K562 (cell line): ENCODE measurements around the gene PDE4D. TPM values are rescaled to one million over a fixed set of nuclear protein-coding genes. Genes with fewer than 3 reads are reported as not detected.

ENCODE experiments used
- ATAC-seq: fragments of 200-7000 bp; cut with Tn5 transposase; 3 replicates; pipeline ENCODE4 v1.9.1; 2020; ENCODE audit warnings: moderate library complexity
- BruUV-seq: library from RNA; stranded (reverse); fragments of 400-500 nt; replicated peaks from 2 replicates; lab custom pipeline; 2021; lab: Mats Ljungman, UMichigan
- CTCF ChIA-PET: fragments of 300-600 bp; formaldehyde crosslinking; extraction: SDS; loops from one replicate; lab custom pipeline; 2021; ENCODE audit warnings: low intra/inter-chr PET ratio; lab: Yijun Ruan, JAX
- POLR2A ChIA-PET: fragments of 300-600, 350-650 bp; sonication (Branson Sonifier 250); formaldehyde crosslinking; extraction: SDS; loops from one replicate; lab custom pipeline; 2021; ENCODE audit warnings: antibody characterized with exemption, inconsistent platforms; lab: Yijun Ruan, JAX
- DNase-seq, 4 experiments: peaks; one replicate each; pipeline versions ENCODE4 v3.0.0 to v3.0.0-alpha.2; 2011 to 2018; ENCODE audit warnings: low spot score in 3 of 4, mixed read lengths in 3 of 4; ENCODE audit errors: extremely low read depth in 1 of 4
- FAIRE-seq: peaks from 2 replicates; lab custom pipeline; 2011; peaks lifted over from hg19 to GRCh38; lab: Jason Lieb, UNC
- H2AFZ ChIP-seq: 2 replicates; pipeline ENCODE4 v1.6.0; 2011; ENCODE audit warnings: low read depth, low read length, control low read depth, inconsistent platforms
- H3K27ac ChIP-seq: fragments of 200-600 bp; 3 replicates; pipeline ENCODE4 v1.8.0; 2011; ENCODE audit warnings: low read depth, mild to moderate bottlenecking, control low read depth, inconsistent platforms, low read length, moderate library complexity, mixed read lengths; ENCODE audit errors: extremely low read depth
- H3K27me3 ChIP-seq, 2 experiments: fragments of 300-600 bp in 1 of 2; 2 replicates in 1 of 2; 3 replicates in 1 of 2; pipeline versions ENCODE4 v1.6.0 to v1.8.0; 2011; ENCODE audit warnings: inconsistent platforms in 2 of 2, low read length in 2 of 2, mild to moderate bottlenecking in 1 of 2, mixed read lengths in 1 of 2, moderate library complexity in 1 of 2; ENCODE audit not compliant: control insufficient read depth in 2 of 2, insufficient read depth in 2 of 2
- H3K36me3 ChIP-seq: fragments of 300-600 bp; 3 replicates; pipeline ENCODE4 v1.8.0; 2011; ENCODE audit warnings: mild to moderate bottlenecking, low read length, inconsistent platforms; ENCODE audit not compliant: control insufficient read depth, insufficient read depth
- H3K4me1 ChIP-seq, 2 experiments: fragments of 200-600 bp in 1 of 2; replicated peaks in 1 of 2; 2 replicates in 1 of 2; 3 replicates in 1 of 2; pipeline versions ENCODE4 v1.5.1 to v1.8.0; 2011; ENCODE audit warnings: inconsistent platforms in 2 of 2, low read length in 2 of 2, mild to moderate bottlenecking in 1 of 2, mixed read lengths in 1 of 2, moderate library complexity in 1 of 2; ENCODE audit not compliant: control insufficient read depth in 2 of 2, insufficient read depth in 2 of 2
- H3K4me2 ChIP-seq: 2 replicates; pipeline ENCODE4 v1.6.1; 2011; ENCODE audit warnings: low read length, control low read depth, inconsistent platforms, mixed read lengths; ENCODE audit not compliant: insufficient read depth
- H3K4me3 ChIP-seq: fragments of 200-600 bp; sonication (generic), shearing (Covaris generic); 2 replicates; pipeline ENCODE4 v1.5.1; 2016; ENCODE audit warnings: control low read depth, inconsistent platforms
- H3K79me2 ChIP-seq: fragments of 200-600 bp; 3 replicates; pipeline ENCODE4 v1.8.0; 2011; ENCODE audit warnings: low read length, inconsistent platforms; ENCODE audit not compliant: control insufficient read depth, insufficient read depth
- H3K9ac ChIP-seq, 2 experiments: 2 replicates each; pipeline versions ENCODE4 v1.6.0 to v1.6.1; 2011; ENCODE audit warnings: low read depth in 2 of 2, low read length in 2 of 2, control low read depth in 1 of 2, inconsistent platforms in 1 of 2, mild to moderate bottlenecking in 1 of 2, mixed read lengths in 1 of 2; ENCODE audit not compliant: insufficient read depth in 1 of 2
- H3K9me1 ChIP-seq: one replicate; pipeline ENCODE4 v1.6.0; 2011; ENCODE audit warnings: inconsistent platforms, mild to moderate bottlenecking, low read length, moderate library complexity; ENCODE audit not compliant: control insufficient read depth, insufficient read depth
- H3K9me3 ChIP-seq: replicated peaks from 2 replicates; pipeline ENCODE4 v1.5.1; 2011; ENCODE audit warnings: low read depth, low read length, inconsistent platforms; ENCODE audit not compliant: control insufficient read depth, insufficient read depth
- H4K20me1 ChIP-seq: replicated peaks from 2 replicates; pipeline ENCODE4 v1.6.1; 2011; ENCODE audit warnings: low read length, inconsistent platforms, mixed read lengths; ENCODE audit not compliant: control insufficient read depth, insufficient read depth
- HCFC1 ChIP-seq: IDR thresholded peaks from 2 replicates; pipeline ENCODE4 v1.6.1; 2012; ENCODE audit warnings: low read depth, low read length, improper control_type of control experiment
- POLR3A ChIP-seq: IDR thresholded peaks from 2 replicates; pipeline ENCODE4 v1.6.1; 2011; ENCODE audit warnings: borderline replicate concordance, mild to moderate bottlenecking, moderate library complexity; ENCODE audit not compliant: insufficient read length, insufficient read depth; ENCODE audit errors: extremely low read depth
- RBBP5 ChIP-seq: fragments of 200-600 bp; sonication (generic); IDR thresholded peaks from 2 replicates; pipeline ENCODE4 v1.6.1; 2012; ENCODE audit warnings: borderline replicate concordance, mild to moderate bottlenecking, low read length, control low read depth, inconsistent platforms; ENCODE audit not compliant: insufficient read depth, poor library complexity, severe bottlenecking
- ZNF146 ChIP-seq: IDR thresholded peaks from one replicate; pipeline ENCODE4 v1.6.1; 2018; ENCODE audit warnings: missing compliant biosample characterization; ENCODE audit not compliant: unreplicated experiment
- WGBS: fragments of 100-300 bp; shearing (Covaris generic); methylation state at CpG from one replicate; pipeline ENCODE4 v1.1.6; 2016; ENCODE audit warnings: low coverage, mixed read lengths; ENCODE audit not compliant: insufficient coverage; ENCODE audit errors: missing lambda C conversion rate; 5-methylcytosine and 5-hydroxymethylcytosine counted together
- in situ Hi-C: fragments of 300-500 bp; cut with MboI; formaldehyde crosslinking; loops from 4 replicates; pipeline ENCODE4 v1.15.0; 2018; ENCODE audit warnings: inconsistent platforms, mixed read lengths
- intact Hi-C: fragments of 100-400 bp; cut with micrococcal nuclease; formaldehyde crosslinking; loops from 2 replicates; pipeline ENCODE4 v1.14.2; 2022
- polyA plus RNA-seq, 8 experiments: library from polyadenylated mRNA; depleted of rRNA in 4 of 8; stranded (reverse) in 5 of 8; unstranded in 3 of 8; fragments of >200 nt; fragmentation: Nextera tagmentation in 2 of 8; fragmentation: Illumina TruSeq in 1 of 8; extraction: Ambion mirVana in 2 of 8; extraction: Trizol in 1 of 8; gene quantifications; 2 replicates each; pipeline versions ENCODE4 v1.2.1 to v1.2.3, GENCODE V29; 2011 to 2014; ENCODE audit warnings: inconsistent platforms in 1 of 8, missing spikeins in 1 of 8
- total RNA-seq, 7 experiments: library from RNA; depleted of rRNA in 6 of 7; stranded (reverse); fragments of >200 nt in 6 of 7; fragmentation: Illumina TruSeq in 2 of 7; extraction: Trizol in 2 of 7; gene quantifications; 2 replicates each; pipeline versions ENCODE4 v1.2.1 to v1.2.3, GENCODE V29; 2011 to 2021; ENCODE audit warnings: low replicate concordance in 1 of 7
- TF ChIP-seq, protein P1 (sequence below): fragments of 250-450 bp; sonication (Bioruptor Pico); IDR thresholded peaks from 2 replicates; pipeline ENCODE4 v1.5.0; 2022; ENCODE audit warnings: mild to moderate bottlenecking
- TF ChIP-seq, protein P2 (sequence below): fragments of 450-650 bp; formaldehyde crosslinking; IDR thresholded peaks from 2 replicates; pipeline ENCODE4 v1.4.0; 2022; ENCODE audit warnings: mild to moderate bottlenecking, moderate library complexity
- TF ChIP-seq, protein P3 (sequence below): fragments of 450-650 bp; IDR thresholded peaks from one replicate; pipeline ENCODE4 v1.6.1; 2018; ENCODE audit warnings: mild to moderate bottlenecking, moderate library complexity; ENCODE audit not compliant: partially characterized antibody
- TF ChIP-seq, protein P4 (sequence below): fragments of 250-450 bp; sonication (Bioruptor Pico); IDR thresholded peaks from 2 replicates; pipeline ENCODE4 v1.8.0; 2021; ENCODE audit warnings: mild to moderate bottlenecking, moderate library complexity
- TF ChIP-seq, protein P5 (sequence below): sonication (generic); formaldehyde crosslinking; IDR thresholded peaks from 2 replicates; pipeline ENCODE4 v1.8.0; 2022; ENCODE audit warnings: mild to moderate bottlenecking, missing genetic modification reagents

PDE4D gene
- total and polyA plus RNA-seq, 9 of the 15 experiments (the other 6 are each of a cell fraction or from before 2014, with no cell fraction given): 0.04 to 0.46 (median 0.13) TPM

DNA sequence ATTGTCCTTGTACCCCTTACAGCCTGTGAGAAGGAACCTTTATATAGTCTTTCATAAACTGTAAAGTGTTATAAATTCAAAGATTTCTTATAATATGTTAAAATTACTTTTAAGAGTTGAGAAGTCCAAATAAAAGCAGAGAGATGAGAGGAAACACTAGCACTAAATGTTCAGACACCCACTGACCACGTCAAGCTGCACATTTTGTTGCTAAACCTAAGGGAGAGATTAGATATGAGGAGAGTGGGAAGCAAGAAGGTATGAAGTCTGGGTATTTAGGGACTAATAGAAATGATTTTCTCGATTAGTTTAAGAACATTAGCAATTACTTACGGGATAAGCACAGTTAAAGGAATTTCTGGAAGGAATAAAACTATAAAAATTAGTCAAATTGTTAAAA is 803.8 kb downstream of the PDE4D start:
- no TSS peak for BruUV-seq
- Histone ChIP-seq H2AFZ (no peak overlapping the region), H4K20me1 (no peaks in the 10 kb centered on the region), H3K4me2 (no peak overlapping the region), H3K36me3 (no peaks in the 10 kb centered on the region), H3K9ac (no peak overlapping the region), H3K79me2 (no peaks in the 10 kb centered on the region)
- FAIRE-seq: no peak
- WGBS: 1% methylated on average over 3 of the region's 3 CpGs
- TF ChIP-seq POLR3A (no peak), ZNF146 (no peak), RBBP5 (no peak), HCFC1 (no peak)
- TF ChIP-seq, protein P1, sequence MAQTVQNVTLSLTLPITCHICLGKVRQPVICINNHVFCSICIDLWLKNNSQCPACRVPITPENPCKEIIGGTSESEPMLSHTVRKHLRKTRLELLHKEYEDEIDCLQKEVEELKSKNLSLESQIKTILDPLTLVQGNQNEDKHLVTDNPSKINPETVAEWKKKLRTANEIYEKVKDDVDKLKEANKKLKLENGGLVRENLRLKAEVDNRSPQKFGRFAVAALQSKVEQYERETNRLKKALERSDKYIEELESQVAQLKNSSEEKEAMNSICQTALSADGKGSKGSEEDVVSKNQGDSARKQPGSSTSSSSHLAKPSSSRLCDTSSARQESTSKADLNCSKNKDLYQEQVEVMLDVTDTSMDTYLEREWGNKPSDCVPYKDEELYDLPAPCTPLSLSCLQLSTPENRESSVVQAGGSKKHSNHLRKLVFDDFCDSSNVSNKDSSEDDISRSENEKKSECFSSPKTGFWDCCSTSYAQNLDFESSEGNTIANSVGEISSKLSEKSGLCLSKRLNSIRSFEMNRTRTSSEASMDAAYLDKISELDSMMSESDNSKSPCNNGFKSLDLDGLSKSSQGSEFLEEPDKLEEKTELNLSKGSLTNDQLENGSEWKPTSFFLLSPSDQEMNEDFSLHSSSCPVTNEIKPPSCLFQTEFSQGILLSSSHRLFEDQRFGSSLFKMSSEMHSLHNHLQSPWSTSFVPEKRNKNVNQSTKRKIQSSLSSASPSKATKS (CRISPR knock-in tag): no peak
- TF ChIP-seq, protein P2, sequence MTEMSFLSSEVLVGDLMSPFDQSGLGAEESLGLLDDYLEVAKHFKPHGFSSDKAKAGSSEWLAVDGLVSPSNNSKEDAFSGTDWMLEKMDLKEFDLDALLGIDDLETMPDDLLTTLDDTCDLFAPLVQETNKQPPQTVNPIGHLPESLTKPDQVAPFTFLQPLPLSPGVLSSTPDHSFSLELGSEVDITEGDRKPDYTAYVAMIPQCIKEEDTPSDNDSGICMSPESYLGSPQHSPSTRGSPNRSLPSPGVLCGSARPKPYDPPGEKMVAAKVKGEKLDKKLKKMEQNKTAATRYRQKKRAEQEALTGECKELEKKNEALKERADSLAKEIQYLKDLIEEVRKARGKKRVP (CRISPR knock-in tag): no peak
- TF ChIP-seq, protein P3, sequence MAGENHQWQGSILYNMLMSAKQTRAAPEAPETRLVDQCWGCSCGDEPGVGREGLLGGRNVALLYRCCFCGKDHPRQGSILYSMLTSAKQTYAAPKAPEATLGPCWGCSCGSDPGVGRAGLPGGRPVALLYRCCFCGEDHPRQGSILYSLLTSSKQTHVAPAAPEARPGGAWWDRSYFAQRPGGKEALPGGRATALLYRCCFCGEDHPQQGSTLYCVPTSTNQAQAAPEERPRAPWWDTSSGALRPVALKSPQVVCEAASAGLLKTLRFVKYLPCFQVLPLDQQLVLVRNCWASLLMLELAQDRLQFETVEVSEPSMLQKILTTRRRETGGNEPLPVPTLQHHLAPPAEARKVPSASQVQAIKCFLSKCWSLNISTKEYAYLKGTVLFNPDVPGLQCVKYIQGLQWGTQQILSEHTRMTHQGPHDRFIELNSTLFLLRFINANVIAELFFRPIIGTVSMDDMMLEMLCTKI: no peak
- TF ChIP-seq, protein P4, sequence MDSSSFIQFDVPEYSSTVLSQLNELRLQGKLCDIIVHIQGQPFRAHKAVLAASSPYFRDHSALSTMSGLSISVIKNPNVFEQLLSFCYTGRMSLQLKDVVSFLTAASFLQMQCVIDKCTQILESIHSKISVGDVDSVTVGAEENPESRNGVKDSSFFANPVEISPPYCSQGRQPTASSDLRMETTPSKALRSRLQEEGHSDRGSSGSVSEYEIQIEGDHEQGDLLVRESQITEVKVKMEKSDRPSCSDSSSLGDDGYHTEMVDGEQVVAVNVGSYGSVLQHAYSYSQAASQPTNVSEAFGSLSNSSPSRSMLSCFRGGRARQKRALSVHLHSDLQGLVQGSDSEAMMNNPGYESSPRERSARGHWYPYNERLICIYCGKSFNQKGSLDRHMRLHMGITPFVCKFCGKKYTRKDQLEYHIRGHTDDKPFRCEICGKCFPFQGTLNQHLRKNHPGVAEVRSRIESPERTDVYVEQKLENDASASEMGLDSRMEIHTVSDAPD (CRISPR knock-in tag): no peak
- TF ChIP-seq, protein P5, sequence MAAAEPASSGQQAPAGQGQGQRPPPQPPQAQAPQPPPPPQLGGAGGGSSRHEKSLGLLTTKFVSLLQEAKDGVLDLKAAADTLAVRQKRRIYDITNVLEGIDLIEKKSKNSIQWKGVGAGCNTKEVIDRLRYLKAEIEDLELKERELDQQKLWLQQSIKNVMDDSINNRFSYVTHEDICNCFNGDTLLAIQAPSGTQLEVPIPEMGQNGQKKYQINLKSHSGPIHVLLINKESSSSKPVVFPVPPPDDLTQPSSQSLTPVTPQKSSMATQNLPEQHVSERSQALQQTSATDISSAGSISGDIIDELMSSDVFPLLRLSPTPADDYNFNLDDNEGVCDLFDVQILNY (CRISPR knock-in tag): no peak
- TF ChIP-seq, all 486 proteins: peak for 0
- Histone ChIP-seq H3K4me1 (no peaks in the 10 kb centered on the region), H3K27me3 (no peaks in the 10 kb centered on the region), H3K4me3 (no peak overlapping the region), H3K27ac (no peak overlapping the region), H3K9me1 (no peaks in the 10 kb centered on the region), H3K9me3 (no peaks in the 10 kb centered on the region)
- intact Hi-C loops: no loop called here
- in situ Hi-C loops: no loop called here
- ChIA-PET POLR2A (no interaction called here), CTCF (no interaction called here)
- DNase-seq (no peak), ATAC-seq (no peak)
